ENCODE data around the gene NKX6-2. TPM values are rescaled to one million over a fixed set of nuclear protein-coding genes. Genes with fewer than 3 reads are reported as not detected.

NKX6-2 gene
- total RNA-seq, 4 donors from 2014 or later = 0.14 TPM; not detected in 3

DNA sequence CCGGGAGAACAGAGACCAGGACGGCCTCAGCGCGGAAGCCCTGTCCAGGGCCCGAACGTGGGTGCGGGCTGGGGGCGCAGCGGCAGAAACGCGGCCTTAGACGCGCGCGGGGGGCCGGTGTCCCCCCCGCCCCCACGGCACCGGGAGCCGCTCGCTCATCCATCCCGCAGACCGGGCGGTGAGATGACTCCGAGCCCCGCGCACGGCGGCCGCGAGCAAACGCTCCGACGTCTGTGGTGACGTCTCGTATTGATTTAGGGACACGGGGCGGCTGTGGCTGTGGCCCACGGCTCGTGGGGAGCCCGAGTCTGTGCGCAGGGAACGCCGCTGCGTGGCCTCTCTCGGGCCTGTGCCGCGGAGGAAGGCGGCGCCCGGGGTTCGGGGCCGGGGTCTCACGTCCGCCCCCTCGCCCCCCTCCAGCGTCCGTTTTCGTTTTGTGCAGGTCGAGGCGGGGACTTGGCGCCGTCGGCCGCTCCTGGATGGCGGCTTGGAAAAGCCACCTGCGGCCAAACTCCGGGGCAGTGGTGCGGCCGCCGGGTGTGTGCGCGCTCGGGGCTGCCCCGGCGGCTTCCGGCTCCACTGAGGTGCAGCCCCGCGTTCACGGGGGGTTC lies 1.0 kb upstream of the NKX6-2 start:
- H3K4me3 ChIP-seq = no peak overlapping the region
- peaks cover 8 to 21% of the 10 kb centered on the region in 2 donors for H3K27me3 ChIP-seq
- H3K27ac ChIP-seq = no peak overlapping the region
- peaks cover 0 to 11% of the 10 kb centered on the region in 2 donors for H3K9me3 ChIP-seq
- intact Hi-C loops (cut with DNase I; ENCODE audit: low total_unique reads) = no loop called here
- no peak for DNase-seq
- no peaks in the 10 kb centered on the region for H3K36me3 ChIP-seq
- H3K4me1 ChIP-seq = peaks cover 0 to 36% of the 10 kb centered on the region in 2 donors
- no peak for TF ChIP-seq POLR2A (IDR thresholded peaks at IDR 0.05)
- TF ChIP-seq, protein P1, sequence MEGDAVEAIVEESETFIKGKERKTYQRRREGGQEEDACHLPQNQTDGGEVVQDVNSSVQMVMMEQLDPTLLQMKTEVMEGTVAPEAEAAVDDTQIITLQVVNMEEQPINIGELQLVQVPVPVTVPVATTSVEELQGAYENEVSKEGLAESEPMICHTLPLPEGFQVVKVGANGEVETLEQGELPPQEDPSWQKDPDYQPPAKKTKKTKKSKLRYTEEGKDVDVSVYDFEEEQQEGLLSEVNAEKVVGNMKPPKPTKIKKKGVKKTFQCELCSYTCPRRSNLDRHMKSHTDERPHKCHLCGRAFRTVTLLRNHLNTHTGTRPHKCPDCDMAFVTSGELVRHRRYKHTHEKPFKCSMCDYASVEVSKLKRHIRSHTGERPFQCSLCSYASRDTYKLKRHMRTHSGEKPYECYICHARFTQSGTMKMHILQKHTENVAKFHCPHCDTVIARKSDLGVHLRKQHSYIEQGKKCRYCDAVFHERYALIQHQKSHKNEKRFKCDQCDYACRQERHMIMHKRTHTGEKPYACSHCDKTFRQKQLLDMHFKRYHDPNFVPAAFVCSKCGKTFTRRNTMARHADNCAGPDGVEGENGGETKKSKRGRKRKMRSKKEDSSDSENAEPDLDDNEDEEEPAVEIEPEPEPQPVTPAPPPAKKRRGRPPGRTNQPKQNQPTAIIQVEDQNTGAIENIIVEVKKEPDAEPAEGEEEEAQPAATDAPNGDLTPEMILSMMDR (IDR thresholded peaks at IDR 0.05) = no peak

- Histone ChIP-seq H3K27me3 (peaks cover 8 to 21% of the 10 kb centered on the region in 2 donors), H3K27ac (no peak overlapping the region), H3K9me3 (peaks cover 0 to 11% of the 10 kb centered on the region in 2 donors), H3K4me3 (no peak overlapping the region), H3K36me3 (no peaks in the 10 kb centered on the region), H3K4me1 (peaks cover 0 to 36% of the 10 kb centered on the region in 2 donors)
- TF ChIP-seq POLR2A (IDR thresholded peaks at IDR 0.05) = no peak
- TF ChIP-seq, protein P1 (IDR thresholded peaks at IDR 0.05) = no peak
- no peak for DNase-seq
- intact Hi-C loops (cut with DNase I; ENCODE audit: low total_unique reads) = no loop called here
Measured at GRCh38 chr10:132786476-132786883, 533 bp upstream of the NKX6-2 start.

GRCh38 chr10:132784866-132785722 lies 853 bp downstream of the NKX6-2 start:
- Histone ChIP-seq H3K9me3 (peaks cover 0 to 11% of the 10 kb centered on the region in 2 donors), H3K4me1 (peaks cover 0 to 36% of the 10 kb centered on the region in 2 donors), H3K36me3 (no peaks in the 10 kb centered on the region), H3K27me3 (peaks cover 8 to 21% of the 10 kb centered on the region in 2 donors), H3K4me3 (no peak overlapping the region), H3K27ac (no peak overlapping the region)
- TF ChIP-seq, protein P1 (IDR thresholded peaks at IDR 0.05) = no peak
- TF ChIP-seq POLR2A (IDR thresholded peaks at IDR 0.05) = no peak
- intact Hi-C loops (cut with DNase I; ENCODE audit: low total_unique reads) = no loop called here
- no peak for DNase-seq

DNA sequence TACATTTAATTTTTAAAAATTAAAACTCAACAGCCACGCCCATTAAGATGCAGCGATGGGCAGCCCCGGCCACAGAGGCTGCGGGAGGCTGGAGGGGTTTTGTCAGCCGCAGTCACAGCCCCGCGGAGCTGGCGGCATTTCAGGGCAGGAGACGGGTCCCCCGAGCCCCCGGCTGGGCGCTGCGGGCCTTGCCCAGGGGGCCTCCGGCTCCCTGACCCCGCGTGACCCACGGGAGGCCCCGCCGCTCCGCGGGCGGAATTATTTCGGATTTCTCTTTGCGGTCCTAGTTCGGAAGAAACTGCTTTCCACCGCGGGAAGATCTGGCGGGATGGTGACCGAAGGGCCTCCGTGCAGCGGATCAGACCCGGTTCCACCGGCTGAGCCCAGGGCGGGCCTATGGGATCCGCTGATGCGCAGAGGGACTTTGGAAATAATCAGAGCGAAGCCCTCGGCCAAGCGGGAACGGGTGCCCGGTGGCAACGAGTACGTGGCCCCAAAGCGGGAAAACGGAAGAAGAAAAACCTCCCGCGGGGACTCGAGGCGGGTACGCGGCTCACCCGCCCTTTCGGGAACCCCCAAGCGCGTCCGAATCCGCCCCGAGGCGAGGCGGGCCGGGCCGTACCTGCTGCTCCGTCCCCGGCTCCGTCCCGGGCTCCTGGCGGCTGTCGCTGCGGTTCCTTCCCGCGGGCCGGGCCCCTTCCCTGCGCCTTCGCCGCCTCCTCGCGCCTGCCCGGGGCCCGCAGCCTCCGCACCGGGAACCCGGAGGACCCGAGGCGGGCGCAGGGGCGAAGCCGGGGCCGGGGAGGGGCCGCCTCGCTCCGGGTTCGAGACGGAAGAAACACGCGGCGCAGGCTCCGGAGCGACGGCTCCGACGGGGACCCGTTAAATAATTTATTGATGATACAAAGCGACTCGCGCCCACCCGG lies 1.7 kb downstream of the NKX6-2 start:
- no peak for DNase-seq
- Histone ChIP-seq H3K4me3 (no peak overlapping the region), H3K4me1 (peaks cover 0 to 36% of the 10 kb centered on the region in 2 donors), H3K27ac (no peak overlapping the region), H3K9me3 (peaks cover 0 to 11% of the 10 kb centered on the region in 2 donors), H3K27me3 (peaks cover 8 to 21% of the 10 kb centered on the region in 2 donors), H3K36me3 (no peaks in the 10 kb centered on the region)
- TF ChIP-seq, protein P1 (IDR thresholded peaks at IDR 0.05) = no peak
- TF ChIP-seq POLR2A (IDR thresholded peaks at IDR 0.05) = no peak
- intact Hi-C loops (cut with DNase I; ENCODE audit: low total_unique reads) = no loop called here

Measured in uterus (tissue), 4 donors.